HG02938 (cell line): Measurements from ENCODE around the gene MYBPC1.
A peak's percentile ranks its signal among the peaks of the same experiment; 100 is the strongest.

Experiments used
- ATAC-seq: cut with Tn5 transposase; IDR thresholded peaks from one replicate; pipeline ENCODE4 v1.9.1; 2021; ENCODE audit warnings: mild to moderate bottlenecking, moderate library complexity; ENCODE audit not compliant: unreplicated experiment

The MYBPC1 gene

DNA sequence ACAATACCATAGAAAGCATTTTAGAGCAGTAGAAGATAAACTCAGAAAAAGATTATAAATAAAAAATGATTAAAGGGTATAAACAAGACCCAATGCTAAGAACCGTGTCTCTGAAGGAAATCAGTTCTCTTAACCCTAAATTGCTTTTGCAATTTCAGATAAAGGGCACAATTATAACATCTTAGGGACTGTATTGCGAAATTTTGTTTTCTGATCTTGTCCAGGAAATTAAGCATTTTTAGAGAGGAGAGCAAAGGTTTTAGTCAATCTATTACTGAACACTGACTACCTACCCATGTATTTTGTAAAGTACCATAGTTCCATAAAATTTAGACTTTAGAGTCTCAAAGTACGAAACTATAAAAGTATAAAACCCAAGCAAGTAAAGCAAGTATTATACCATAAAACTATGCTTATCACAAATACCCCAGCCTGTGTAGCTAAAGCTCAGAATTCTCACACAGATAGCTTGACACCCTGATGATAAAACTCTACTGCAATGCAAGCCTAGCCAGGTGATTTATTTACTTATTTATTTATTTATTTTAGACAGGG is 95.8 kb downstream of the MYBPC1 start:
- ATAC-seq = no peak

DNA sequence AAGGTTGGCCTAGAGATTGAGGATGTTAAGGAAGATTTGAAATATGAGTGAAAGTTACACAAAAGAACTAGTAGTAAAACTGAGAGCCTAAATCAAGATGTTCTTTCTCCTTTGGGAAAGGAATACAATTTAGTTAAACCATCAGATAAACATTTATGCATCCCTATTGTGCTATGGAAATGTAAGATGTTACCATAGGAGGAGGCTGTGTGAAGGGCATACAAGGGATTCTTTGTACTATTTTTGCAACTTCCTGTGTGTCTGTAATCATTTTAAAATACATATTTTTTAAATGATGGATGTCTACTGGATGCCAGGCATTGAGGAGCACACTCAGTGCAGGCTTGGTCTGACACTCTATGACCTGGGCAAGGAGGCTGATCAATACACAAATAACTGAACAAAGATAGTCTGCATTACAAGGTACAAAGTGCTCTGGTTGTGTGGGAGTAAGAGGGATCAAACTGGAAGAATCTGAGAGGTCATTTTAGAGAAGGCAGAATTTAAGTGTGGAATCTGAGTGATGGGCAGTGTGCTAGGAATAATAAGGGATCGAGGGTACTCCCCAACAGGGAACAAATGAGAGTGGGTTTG is 96.8 kb downstream of the MYBPC1 start:
- ATAC-seq = no peak

DNA sequence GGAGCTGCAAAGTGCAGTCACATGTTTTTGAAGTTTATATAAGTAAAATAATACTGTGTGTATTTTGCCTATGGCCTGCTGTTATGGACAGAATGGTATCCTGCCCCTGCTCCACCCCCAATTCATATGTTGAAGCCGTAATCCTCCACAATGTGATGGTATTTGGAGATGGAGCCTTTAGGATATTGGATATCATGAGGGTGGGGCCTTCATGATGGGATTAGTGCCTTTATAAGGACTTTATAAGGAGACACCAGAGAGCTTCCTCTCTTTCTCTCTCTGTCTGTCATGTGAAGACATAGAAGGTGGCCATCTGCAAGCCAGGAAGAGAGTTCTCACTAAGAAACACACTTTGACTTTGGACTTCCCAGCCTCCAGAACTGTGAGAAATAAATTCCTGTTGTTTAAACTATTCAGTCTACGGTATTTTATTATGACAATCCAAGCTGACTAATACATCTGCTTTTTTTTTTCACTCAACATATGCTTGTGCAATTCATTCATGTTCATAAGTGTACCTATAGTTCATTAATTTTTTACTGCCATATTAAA is 99.6 kb downstream of the MYBPC1 start:
- ATAC-seq = no peak

- ATAC-seq = no peak
Observed at GRCh38 chr12:101694986-101695385, 100.2 kb downstream of the MYBPC1 start.

DNA sequence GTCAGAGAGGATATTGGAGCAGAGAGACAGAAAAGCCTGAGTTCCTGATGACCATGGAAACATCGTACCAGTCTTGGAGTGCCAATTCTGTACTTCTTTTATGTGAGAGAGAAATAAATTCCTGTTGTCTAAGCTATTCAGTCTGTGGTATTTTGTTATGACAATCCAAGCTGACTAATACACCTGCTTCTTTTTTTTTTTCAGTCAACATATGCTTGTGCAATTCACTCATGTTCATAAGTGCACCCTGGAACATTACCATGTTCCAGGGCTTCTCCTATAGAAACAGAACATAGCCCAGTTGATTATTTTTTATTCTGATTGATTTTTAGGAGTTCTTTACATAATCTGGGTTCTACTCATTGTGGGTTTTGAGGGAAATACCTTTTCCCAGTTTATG is 100.9 kb downstream of the MYBPC1 start:
- no peak for ATAC-seq

DNA sequence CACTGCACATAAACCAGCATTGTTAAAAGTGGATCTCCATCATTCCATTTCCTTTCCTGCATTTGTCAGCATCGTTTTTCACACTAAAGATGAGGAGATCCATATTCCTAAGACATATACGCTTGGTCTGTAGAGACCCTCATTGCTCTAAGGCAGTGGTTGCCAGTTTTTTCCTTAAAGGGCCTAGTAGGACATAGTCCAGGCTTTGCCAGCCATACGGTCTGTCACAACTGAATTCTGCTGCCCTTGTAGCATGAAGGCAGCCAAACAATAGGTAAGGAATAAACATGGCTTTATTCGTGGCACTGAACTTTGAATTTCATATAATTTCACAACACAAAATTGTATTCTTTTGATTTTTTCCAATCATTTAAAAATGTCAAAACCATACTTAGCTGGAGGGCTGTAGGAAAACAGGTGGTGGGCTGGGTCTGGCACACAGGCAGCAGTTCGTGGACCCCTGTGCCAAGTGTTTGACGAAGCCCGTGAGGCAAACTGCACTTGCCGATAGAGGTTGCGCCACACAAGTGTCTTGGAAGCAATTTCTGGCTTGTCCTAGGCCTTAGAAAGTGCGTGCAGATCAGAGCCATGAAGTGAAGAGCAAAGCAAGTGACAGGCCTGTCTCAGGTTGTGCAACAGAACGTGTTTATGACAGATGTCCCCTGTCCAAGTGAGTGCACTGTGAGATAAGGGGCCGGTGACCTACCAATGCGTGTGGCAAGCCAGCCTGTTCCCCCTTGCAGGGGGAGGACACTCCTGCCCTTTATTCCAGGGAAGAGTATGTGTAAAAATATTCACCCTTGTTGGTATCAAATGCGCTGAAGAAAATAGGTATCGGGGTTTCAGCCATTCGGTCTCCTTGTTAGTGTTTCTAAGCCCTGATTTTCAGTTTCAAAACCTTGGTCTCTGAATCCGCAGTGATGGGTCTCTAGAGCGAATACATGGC is 101.8 kb downstream of the MYBPC1 start:
- peak; percentile 39 for ATAC-seq

DNA sequence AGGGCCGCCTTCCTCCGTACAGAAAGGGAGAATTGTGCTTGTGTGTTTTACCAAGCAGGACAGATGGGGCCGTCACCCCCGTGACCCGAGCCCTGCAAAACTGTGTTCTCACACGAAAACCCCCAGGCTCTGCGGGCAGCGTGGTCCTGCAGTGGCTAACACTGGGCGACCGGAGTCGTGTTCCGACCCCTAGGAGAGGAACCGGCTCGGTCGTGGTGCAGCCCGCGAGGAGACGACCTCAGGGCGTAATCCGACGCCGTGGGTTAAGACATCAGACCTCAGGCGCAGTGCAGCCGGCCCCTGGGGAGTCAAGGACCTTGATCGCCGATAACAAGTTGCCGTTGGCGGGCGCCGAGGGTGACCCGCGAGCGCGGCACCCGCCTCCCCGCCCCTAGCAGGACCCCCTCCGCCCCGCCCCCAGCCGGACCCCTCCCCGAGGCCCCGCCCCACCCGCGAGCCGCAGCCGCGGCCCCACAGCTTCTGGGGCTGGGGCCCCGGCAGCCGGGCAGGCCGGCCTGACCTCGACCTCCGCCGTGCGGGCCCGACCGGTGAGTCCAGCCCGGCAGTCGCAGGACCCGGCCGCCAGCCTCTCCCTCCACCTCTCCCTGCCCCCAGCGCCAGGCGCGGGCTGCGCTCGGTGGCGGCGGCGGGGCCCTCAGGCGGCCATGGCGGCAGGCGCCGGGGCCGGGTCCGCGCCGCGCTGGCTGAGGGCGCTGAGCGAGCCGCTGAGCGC is 102.6 kb downstream of the MYBPC1 start, which contains the start of gene CHPT1:
TSS of gene CHPT1 (plus strand) at position 444 of the 733 bp plus-strand sequence. CDS start at position 666, 222 bp downstream.
- ATAC-seq = peak; percentile 65

DNA sequence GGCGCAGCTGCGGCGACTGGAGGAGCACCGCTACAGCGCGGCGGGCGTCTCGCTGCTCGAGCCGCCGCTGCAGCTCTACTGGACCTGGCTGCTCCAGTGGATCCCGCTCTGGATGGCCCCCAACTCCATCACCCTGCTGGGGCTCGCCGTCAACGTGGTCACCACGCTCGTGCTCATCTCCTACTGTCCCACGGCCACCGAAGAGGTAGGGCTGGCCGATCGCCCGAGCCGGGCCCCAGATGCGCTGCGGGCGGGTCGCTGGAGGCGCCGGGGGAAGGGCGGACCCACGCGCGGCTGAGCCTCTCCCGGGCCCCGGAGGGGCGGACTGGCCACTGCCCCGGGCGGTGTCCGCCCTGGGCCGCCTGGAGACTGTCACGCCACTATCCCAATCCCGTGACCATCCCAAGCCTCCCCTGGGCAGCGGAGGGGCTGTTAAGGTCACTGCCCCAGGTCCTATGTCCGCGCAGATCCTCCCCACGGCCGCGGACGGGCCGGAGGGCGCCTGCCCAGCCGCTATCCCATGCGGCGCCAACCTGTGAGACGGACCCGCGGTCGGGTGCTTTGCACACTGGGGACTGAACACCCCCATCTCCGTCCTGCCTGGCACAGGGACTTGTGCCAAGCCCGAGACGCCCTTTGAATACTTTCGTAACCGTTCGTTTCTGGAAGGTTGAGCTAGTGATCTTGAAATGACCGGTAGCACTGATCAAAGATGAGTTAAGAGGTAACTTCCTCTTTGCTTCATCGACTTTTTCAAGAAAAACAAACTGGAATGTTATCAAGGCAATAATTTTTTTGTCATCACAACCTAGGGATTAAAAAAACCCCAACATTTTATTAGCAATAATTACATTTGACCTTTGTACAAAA is 103.4 kb downstream of the MYBPC1 start:
- peak; percentile 34 for ATAC-seq

DNA sequence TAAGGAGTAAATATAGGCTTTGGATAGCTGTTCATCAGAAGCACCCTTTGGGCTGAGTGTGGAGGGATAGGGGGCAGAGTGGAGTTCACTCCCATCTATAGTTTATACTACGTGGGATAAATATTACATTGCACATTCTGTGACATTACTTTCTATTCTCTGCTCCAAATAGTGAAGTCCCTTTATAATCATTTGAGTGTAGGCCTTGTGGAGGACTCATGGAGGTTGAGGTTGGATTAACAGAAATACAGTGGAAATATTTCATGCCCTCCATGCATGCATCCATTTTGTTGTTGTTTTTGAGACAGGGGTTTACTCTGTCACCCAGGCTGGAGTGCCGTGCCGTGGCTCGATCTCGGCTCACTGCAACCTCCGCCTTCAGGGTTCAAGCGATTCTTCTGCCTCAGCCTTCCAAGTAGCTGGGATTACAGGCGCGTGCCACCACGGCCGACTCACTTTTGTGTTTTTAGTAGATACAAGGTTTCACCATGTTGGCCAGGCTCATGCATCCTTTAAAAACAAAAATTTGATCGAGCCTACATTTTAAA is 104.1 kb downstream of the MYBPC1 start:
- ATAC-seq = no peak

- no peak for ATAC-seq
Observed at GRCh38 chr12:101700299-101700820, 105.6 kb downstream of the MYBPC1 start.

DNA sequence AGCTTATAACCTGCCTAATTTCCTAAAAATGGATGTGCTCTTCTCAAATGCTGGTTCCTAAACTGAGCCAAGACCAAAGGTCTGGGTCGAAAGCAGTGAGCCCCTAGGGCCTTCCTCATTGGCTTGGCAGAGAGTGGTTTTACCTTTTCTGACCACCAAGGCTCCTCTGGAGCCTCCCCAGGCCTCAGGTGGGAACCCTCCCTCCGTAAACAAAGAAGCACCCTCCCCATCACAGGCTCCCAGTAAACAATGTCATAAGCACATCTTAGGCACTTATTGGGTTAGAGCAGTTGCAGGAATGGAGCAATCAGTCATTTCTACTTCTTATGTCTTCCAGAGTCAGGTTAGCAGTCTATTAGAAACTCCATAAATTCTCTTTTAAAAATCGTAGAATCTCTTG is 108.7 kb downstream of the MYBPC1 start:
- ATAC-seq = no peak

- ATAC-seq = no peak
Observed at GRCh38 chr12:101706403-101706802, 111.6 kb downstream of the MYBPC1 start.

GRCh38 chr12:101707131-101707782 is 112.5 kb downstream of the MYBPC1 start:
- no peak for ATAC-seq

DNA sequence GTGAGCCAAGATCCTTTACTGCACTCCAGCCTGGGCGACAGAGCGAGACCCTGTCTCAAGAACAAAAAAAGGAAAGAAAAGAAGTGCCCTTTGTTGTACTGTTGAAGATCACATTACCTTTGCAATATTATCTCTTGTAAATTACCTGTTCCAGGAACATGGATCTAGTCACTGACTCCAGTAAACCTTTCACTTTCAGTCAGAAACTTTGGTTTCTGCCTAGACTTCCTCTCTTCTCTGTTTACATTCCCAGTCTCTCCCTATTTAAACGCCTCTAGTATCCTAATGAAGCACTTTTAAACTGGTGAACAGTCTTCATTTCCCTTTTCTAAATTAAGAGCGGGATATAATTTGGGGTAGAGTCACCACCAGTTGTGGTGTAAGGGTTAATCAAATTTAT is 115.5 kb downstream of the MYBPC1 start:
- no peak for ATAC-seq

DNA sequence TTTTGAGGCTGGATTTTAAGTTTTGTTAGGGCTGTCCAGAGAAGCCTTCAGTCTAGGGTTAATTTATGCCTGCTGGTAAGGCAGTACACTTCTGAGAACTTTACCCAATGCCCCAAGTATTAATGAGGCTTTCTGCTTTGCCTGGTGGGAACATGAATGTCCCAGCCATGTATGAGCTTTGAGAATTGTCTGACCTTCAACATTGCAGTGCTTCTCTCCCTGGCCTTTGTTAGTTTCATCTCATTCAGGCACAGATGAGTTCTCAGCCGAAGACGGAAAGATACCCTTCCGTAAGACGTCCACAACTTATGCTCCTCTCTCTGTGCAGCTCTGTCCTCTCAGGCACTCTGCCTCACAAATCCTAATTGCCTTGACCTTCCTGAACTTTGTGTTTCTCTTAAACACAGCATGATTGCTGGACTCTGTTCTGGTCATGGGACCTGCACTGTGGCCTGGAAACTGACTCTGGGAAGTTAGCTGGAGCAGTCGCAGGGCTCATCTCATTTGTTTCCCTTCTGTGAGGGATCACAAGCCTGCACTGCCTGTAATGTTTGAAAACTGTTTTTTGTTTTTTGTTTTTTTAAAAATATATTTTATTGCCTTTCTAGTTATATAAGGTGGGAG is 118.4 kb downstream of the MYBPC1 start:
- no peak for ATAC-seq

DNA sequence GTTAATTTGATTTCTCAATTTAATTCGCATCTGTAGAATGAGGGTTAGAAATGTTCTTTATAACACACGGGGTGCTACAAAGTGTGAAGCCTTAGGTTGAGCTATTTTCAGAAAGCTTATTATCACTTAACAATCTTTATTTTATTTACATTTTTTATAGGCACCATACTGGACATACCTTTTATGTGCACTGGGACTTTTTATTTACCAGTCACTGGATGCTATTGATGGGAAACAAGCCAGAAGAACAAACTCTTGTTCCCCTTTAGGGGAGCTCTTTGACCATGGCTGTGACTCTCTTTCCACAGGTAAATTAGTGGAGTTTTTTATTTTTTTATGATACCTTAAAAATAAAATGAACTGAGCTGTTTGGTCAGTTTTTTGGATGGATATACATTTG is 119.2 kb downstream of the MYBPC1 start:
- no peak for ATAC-seq

GRCh38 chr12:101714877-101715444 is 120.2 kb downstream of the MYBPC1 start:
- ATAC-seq = no peak

DNA sequence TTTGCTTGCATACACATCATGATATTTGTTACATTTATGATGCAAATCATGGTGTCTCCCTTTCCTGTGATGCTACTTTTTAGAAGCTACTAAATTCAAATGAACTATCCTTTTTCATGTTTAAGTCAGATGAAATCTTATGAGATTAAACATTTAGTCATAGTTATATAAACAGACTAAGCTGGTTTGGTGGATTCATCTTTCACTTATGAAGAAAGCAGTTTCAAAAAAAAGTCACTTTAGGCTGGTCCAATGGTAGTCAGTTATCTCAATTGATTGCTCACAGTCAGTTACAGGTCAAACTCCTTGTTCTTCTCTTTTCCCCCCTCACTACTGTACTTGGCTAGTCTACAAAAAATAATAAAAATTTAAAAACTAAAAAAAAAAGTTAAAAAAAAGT is 124.8 kb downstream of the MYBPC1 start:
- ATAC-seq = no peak
